Thyroid gland (tissue), 4 donors: Measurements from ENCODE around the gene SCN8A. TPM values are rescaled to one million over a fixed set of nuclear protein-coding genes. Genes with fewer than 3 reads are reported as not detected.
A peak's percentile ranks its signal among the peaks of the same experiment; 100 is the strongest.

ENCODE experiments used
- DNase-seq, 2 donors: peaks; one replicate each; pipeline ENCODE4 v3.0.0-alpha.2; 2019
- H3K27ac ChIP-seq, 3 donors: fragments of 200-600 bp; sonication (generic); 1 replicate in 2 of 3; 2 replicates in 1 of 3; pipeline ENCODE4 v1.5.1; 2016 to 2019; ENCODE audit warnings: mild to moderate bottlenecking in 1 of 3, moderate library complexity in 1 of 3
- H3K27me3 ChIP-seq: fragments of 200-600 bp; sonication (generic); one replicate; pipeline ENCODE4 v1.5.1; 2019
- H3K36me3 ChIP-seq, 2 donors: fragments of 200-600 bp; sonication (generic); one replicate each; pipeline ENCODE4 v1.5.1; 2016 to 2019
- H3K4me1 ChIP-seq, 2 donors: fragments of 200-600 bp; sonication (generic); one replicate each; pipeline ENCODE4 v1.5.1; 2017 to 2019
- H3K4me3 ChIP-seq, 3 donors: fragments of 200-600 bp; sonication (generic); replicated peaks in 1 of 3; 1 replicate in 2 of 3; 2 replicates in 1 of 3; pipeline ENCODE4 v1.5.1; 2016; ENCODE audit warnings: mild to moderate bottlenecking in 1 of 3
- H3K9me3 ChIP-seq: fragments of 200-600 bp; sonication (generic); one replicate; pipeline ENCODE4 v1.5.1; 2017
- POLR2A ChIP-seq, 2 donors: fragments of 450-650 bp; IDR thresholded peaks; one replicate each; pipeline ENCODE4 v1.6.1; 2017; ENCODE audit warnings: antibody characterized with exemption in 2 of 2, mild to moderate bottlenecking in 2 of 2, moderate library complexity in 1 of 2
- WGBS, 2 donors: methylation state at CpG; one replicate each; pipeline ENCODE4 v1.1.5; 2017; 5-methylcytosine and 5-hydroxymethylcytosine counted together
- intact Hi-C: fragments of 100-400 bp; cut with DNase I; formaldehyde crosslinking; loops from one replicate; pipeline ENCODE4 v1.15.1; 2023
- total RNA-seq, 4 donors: library from RNA; depleted of rRNA; stranded (reverse); fragments of >200 nt; gene quantifications; one replicate each; pipeline ENCODE4 v1.2.3, GENCODE V29; 2016
- TF ChIP-seq, protein P1 (sequence below), 6 experiments: fragments of 200-600 bp in 3 of 6; fragments of 450-650 bp in 3 of 6; sonication (generic) in 3 of 6; IDR thresholded peaks; one replicate each; pipeline ENCODE4 v1.5.1; 2016 to 2019; ENCODE audit warnings: antibody characterized with exemption in 6 of 6, mild to moderate bottlenecking in 2 of 6, inconsistent platforms in 1 of 6, moderate library complexity in 1 of 6

SCN8A gene
- total RNA-seq, 4 donors from 2014 or later = 0.89 to 3.7 (median 1.3) TPM

DNA sequence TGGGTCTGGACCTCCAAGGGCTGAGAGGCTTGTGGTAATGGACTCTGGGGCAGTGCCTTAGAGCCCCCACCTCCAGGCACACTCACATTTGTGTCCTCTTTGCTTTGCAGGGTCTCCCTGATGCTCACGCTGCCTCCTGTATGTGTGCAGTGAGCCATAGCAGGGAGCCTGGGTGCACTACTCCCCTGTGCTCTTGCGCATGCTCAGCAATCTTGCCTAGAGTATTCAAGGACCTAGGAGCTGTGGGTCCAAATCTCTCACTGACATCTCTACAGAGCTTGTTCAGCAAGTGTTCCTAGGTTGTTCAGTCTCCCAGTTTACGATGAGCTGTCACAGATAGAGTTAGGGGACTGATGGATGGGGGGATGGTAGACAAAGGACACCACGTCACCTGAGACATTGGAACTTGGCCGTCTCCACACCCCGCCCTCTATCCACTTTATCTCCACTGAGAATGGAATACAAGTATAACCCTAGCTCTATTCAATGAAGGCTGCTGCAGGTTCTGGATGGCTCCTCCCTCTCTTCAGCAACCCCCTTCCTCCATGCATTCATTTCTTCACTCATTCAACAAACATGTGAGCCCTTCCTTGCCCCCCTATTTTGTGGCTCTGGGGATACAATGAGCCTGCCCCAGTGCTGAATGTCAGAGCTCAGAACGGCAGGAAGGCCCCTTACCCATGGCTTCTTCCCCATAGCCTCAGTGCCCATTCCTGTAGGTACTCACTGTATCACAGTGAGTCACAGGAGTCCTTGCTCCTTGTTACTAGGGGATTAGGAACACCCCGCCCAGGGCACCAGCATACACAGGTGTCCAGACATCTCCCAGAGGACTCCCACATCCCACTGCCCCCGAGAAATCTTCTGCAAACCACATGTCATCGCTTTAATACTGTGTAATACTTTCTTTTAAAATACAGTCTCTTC lies 226.3 kb downstream of the SCN8A start:
- Histone ChIP-seq H3K4me3 (no peak overlapping the region), H3K9me3 (no peaks in the 10 kb centered on the region), H3K4me1 (peaks cover 0 to 20% of the 10 kb centered on the region in 2 donors), H3K36me3 (no peaks in the 10 kb centered on the region), H3K27me3 (no peaks in the 10 kb centered on the region), H3K27ac (no peak overlapping the region)
- 67 to 71% methylated on average over 9 to 10 of the region's 10 CpGs for WGBS, 2 donors
- TF ChIP-seq, protein P1, sequence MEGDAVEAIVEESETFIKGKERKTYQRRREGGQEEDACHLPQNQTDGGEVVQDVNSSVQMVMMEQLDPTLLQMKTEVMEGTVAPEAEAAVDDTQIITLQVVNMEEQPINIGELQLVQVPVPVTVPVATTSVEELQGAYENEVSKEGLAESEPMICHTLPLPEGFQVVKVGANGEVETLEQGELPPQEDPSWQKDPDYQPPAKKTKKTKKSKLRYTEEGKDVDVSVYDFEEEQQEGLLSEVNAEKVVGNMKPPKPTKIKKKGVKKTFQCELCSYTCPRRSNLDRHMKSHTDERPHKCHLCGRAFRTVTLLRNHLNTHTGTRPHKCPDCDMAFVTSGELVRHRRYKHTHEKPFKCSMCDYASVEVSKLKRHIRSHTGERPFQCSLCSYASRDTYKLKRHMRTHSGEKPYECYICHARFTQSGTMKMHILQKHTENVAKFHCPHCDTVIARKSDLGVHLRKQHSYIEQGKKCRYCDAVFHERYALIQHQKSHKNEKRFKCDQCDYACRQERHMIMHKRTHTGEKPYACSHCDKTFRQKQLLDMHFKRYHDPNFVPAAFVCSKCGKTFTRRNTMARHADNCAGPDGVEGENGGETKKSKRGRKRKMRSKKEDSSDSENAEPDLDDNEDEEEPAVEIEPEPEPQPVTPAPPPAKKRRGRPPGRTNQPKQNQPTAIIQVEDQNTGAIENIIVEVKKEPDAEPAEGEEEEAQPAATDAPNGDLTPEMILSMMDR (IDR thresholded peaks at IDR 0.05) = no peak
- no peak for TF ChIP-seq POLR2A (IDR thresholded peaks at IDR 0.05)
- peak; percentile 58 to 61 for DNase-seq
- intact Hi-C loops = no loop called here

DNA sequence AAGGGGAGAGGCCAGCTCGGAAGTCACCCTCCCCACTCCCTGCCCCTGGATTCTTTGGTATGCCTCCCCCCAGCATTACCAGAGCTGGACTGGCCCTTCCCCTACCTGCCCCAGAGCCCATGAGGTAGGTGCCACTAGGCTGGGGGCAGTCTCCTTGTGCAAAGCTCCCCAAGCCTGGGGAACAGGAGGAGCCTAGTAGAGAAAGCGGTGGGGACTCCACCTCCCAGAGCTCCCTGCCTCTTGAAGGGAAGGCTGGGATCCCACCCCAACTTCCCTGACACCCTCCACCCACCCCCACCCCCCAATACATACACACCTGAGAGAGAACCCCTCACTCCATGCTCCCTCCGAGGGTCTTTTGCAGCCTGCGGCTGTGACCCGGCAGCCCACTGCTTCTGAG lies 227.1 kb downstream of the SCN8A start:
- no peak for TF ChIP-seq POLR2A (IDR thresholded peaks at IDR 0.05)
- TF ChIP-seq, protein P1 (IDR thresholded peaks at IDR 0.05) = no peak
- Histone ChIP-seq H3K4me1 (peaks cover 0 to 20% of the 10 kb centered on the region in 2 donors), H3K27ac (no peak overlapping the region), H3K9me3 (no peaks in the 10 kb centered on the region), H3K36me3 (no peaks in the 10 kb centered on the region), H3K27me3 (no peaks in the 10 kb centered on the region), H3K4me3 (no peak overlapping the region)
- 84 to 88% methylated on average over 2 to 5 of the region's 5 CpGs for WGBS, 2 donors
- intact Hi-C loops = no loop called here
- DNase-seq = no peak

DNA sequence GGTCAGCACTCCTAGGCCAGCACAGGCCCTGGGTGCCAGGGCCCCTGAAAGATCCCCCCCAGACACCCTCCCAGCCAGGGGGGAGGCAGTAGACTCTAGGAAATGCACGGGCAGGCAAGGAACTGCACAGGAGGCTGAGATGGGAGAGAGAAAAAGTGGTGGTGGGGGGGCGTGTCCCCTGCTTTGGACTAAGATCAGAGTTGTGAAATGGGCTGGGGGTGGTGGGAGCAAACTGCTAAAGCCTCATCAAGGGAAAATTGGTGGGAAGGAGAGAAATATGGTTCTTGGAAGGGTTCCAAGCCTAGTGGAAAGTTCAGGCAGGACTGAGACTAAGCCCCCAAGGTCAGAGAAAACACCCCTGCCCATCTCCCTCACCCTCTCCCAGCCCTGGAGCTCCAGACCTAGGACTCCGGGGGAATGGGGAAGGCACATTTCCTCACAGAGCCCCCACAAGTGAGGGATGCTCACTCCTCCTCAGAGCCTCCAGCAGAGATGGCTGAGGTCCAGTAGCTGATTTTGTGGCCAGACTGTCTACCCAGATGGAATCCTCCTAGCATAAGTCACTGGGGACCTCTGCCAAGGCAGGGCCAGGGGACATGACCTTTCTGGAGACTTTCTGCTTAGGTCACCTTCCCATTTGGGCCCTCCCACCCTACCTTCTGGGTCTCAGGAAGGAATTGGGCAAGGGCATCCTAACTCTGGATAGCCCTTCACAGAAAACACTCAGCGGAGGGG lies 227.7 kb downstream of the SCN8A start:
- TF ChIP-seq, protein P1 (IDR thresholded peaks at IDR 0.05) = no peak
- no peak for TF ChIP-seq POLR2A (IDR thresholded peaks at IDR 0.05)
- WGBS, 2 donors = 79 to 94% methylated on average over 4 of the region's 4 CpGs
- Histone ChIP-seq H3K9me3 (no peaks in the 10 kb centered on the region), H3K36me3 (no peaks in the 10 kb centered on the region), H3K4me1 (peaks cover 0 to 18% of the 10 kb centered on the region in 2 donors), H3K4me3 (no peak overlapping the region), H3K27me3 (no peaks in the 10 kb centered on the region), H3K27ac (no peak overlapping the region)
- intact Hi-C loops = no loop called here
- DNase-seq = no peak

DNA sequence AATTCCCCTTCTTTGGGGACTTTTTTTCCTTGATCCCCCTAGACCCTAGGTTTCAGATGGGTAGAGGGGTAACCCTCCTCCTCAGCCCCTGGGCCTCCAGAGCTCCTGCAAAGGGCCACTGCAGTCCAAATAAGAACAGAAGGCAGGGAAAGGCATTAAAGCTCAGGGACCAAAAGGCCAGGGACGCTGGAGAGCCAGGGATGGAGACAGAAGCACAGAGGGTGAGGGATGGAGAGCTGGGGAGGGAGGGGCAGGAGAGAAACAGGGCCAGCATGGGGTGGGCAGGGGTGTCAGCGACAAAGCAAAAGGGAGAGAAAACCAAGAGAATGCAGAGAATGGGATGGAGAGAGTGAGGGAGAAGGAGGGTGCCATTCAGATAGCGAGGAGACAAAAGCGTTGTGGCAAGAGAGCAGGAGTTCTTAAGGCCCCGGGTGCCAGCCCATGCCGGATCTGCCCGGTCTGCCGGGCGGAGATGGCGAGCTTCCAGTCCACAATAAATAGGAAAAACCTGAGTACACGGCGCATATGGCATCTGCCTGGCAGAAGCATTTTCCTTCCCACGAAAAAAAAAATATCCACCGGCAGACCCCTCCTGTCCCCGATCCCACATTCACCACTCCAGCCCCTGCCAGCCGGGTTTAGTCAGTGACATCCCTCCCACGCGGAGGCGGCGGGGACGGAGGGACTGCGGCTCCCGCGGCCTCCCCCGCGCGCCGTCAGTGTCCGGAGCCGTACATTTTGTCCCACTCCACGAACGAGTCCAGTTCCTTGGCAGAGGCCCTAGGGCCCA lies 228.9 kb downstream of the SCN8A start:
- intact Hi-C loops = no loop called here

More for the DNA sequence above, 228.9 kb downstream of the SCN8A start:
- Histone ChIP-seq H3K36me3 (no peaks in the 10 kb centered on the region), H3K27me3 (no peaks in the 10 kb centered on the region), H3K9me3 (no peaks in the 10 kb centered on the region), H3K4me3 (peak overlapping the region in 2 of 3 donors; percentile 34 to 56), H3K27ac (peak overlapping the region in 1 of 3 donors; percentile 61), H3K4me1 (peaks cover 0 to 10% of the 10 kb centered on the region in 2 donors)
- peak; percentile 60 to 64 for DNase-seq
- WGBS, 2 donors = 43 to 46% methylated on average over 28 to 32 of the region's 32 CpGs
- no peak for TF ChIP-seq POLR2A (IDR thresholded peaks at IDR 0.05)
- TF ChIP-seq, protein P1 (IDR thresholded peaks at IDR 0.05) = no peak
